HTR-8/SVneo (cell line): Measurements from ENCODE around the gene WNT3A.
"Not testable (repeated sequence)": the region's sequence is repeated elsewhere in the genome, so short reads cannot be mapped to it uniquely, and the experiment has no call there.

Experiments
- DNase-seq: peaks from one replicate; pipeline ENCODE4 v3.0.0; 2011; ENCODE audit warnings: low spot score, mixed read lengths; ENCODE audit not compliant: insufficient read length
- FAIRE-seq: peaks from 2 replicates; lab custom pipeline; 2011; peaks lifted over from hg19 to GRCh38; lab: Jason Lieb, UNC

Gene WNT3A

GRCh38 chr1:228009828-228010775 is 3.3 kb downstream of the WNT3A start:
- no peak for DNase-seq
- no peak for FAIRE-seq

GRCh38 chr1:228010921-228011320 is 4.1 kb downstream of the WNT3A start:
- DNase-seq (no peak), FAIRE-seq (no peak)

- no peak for FAIRE-seq
- no peak for DNase-seq
These were observed 5.0 kb downstream of the WNT3A start for GRCh38 chr1:228011721-228012311.

- DNase-seq = no peak
- no peak for FAIRE-seq
These were observed 5.8 kb downstream of the WNT3A start for GRCh38 chr1:228012555-228012954.

- DNase-seq = no peak
- no peak for FAIRE-seq
These were observed 6.5 kb downstream of the WNT3A start for GRCh38 chr1:228013131-228013934.

GRCh38 chr1:228013935-228014930 is 7.4 kb downstream of the WNT3A start:
- no peak for DNase-seq
- no peak for FAIRE-seq

- DNase-seq (peak; percentile 87), FAIRE-seq (peak; percentile 92)
These were observed 8.7 kb downstream of the WNT3A start for GRCh38 chr1:228015276-228016180.

- FAIRE-seq (no peak), DNase-seq (no peak)
These were observed 9.3 kb downstream of the WNT3A start for GRCh38 chr1:228016181-228016510.

GRCh38 chr1:228016653-228017355 is 10.0 kb downstream of the WNT3A start:
- no peak for DNase-seq
- FAIRE-seq = no peak

- FAIRE-seq = no peak
- DNase-seq = no peak
These were observed 10.7 kb downstream of the WNT3A start for GRCh38 chr1:228017356-228018124.

- FAIRE-seq (no peak), DNase-seq (no peak)
These were observed 11.3 kb downstream of the WNT3A start for GRCh38 chr1:228018125-228018398.

- FAIRE-seq = no peak
- DNase-seq = no peak
These were observed 12.3 kb downstream of the WNT3A start for GRCh38 chr1:228018961-228019721.

GRCh38 chr1:228019722-228020083 is 12.9 kb downstream of the WNT3A start:
- DNase-seq = not testable (repeated sequence)

GRCh38 chr1:228020686-228021354 is 14.0 kb downstream of the WNT3A start:
- DNase-seq (no peak), FAIRE-seq (no peak)

More at GRCh38 chr1:228019722-228020083, 12.9 kb downstream of the WNT3A start:
- not testable (repeated sequence) for FAIRE-seq

- no peak for FAIRE-seq
- no peak for DNase-seq
These were observed 14.7 kb downstream of the WNT3A start for GRCh38 chr1:228021355-228022030.
